ENCODE results near the gene MAP3K13. TPM values are rescaled to one million over a fixed set of nuclear protein-coding genes. Genes with fewer than 3 reads are reported as not detected.

MAP3K13 gene
- total and polyA plus RNA-seq, 10 of the 15 experiments (the other 5 are each of a cell fraction or from before 2014, with no cell fraction given), result 10.5 to 70.8 (median 26.8) TPM

- no peaks in the 10 kb centered on the region for H3K9me3 ChIP-seq (replicated peaks; ENCODE audit: control insufficient read depth, insufficient read depth, low read length)
- in situ Hi-C loops (cut with MboI), result no loop called here
- H3K4me3 ChIP-seq, result no peak overlapping the region
- BruUV-seq (replicated peaks), result no TSS peak
- WGBS (ENCODE audit: insufficient coverage, insufficient replicate concordance, low lambda C conversion rate, missing lambda C conversion rate), result 83% methylated on average over 3 of the region's 3 CpGs
- H3K4me2 ChIP-seq (ENCODE audit: control insufficient read depth, insufficient read depth), result no peak overlapping the region
- no peak for ATAC-seq
- RAD21 ChIA-PET (ENCODE audit: unreplicated experiment), result interaction anchor here (0.7 to 1.8 kb wide), 2 partner anchors 9 to 90 kb away, joined by 3 to 4 read pairs; no protein-coding TSS in a partner anchor
- no peak for FAIRE-seq
- no peak overlapping the region for H3K9ac ChIP-seq (ENCODE audit: control insufficient read depth, insufficient read depth, low read length)
- SMC1A ChIA-PET (ENCODE audit: uncharacterized antibody, unreplicated experiment), result interaction anchor here (0.7 to 1.4 kb wide), 4 partner anchors 9 to 106 kb away, joined by 3 to 4 read pairs (median 3); no protein-coding TSS in a partner anchor
- no peaks in the 10 kb centered on the region for H4K20me1 ChIP-seq (ENCODE audit: control insufficient read depth, insufficient read depth)
- POLR2A ChIA-PET, result interaction anchor here (1.4 kb wide), 1 partner anchor 16 kb away, joined by 3 read pairs; no protein-coding TSS in a partner anchor
- CTCF ChIA-PET, result interaction anchor here (1.2 to 1.7 kb wide), 3 partner anchors 9 to 117 kb away, joined by 3 read pairs; no protein-coding TSS in a partner anchor
- DNase-seq (ENCODE audit: low read depth, low spot score), result no peak
- intact Hi-C loops (cut with micrococcal nuclease; ENCODE audit: unreplicated experiment), result no loop called here
- peaks cover 4 to 9% of the 10 kb centered on the region in 2 experiments; a peak in 3 of 4 replicates for H3K36me3 ChIP-seq (ENCODE audit: control insufficient read depth in 2 of 2, insufficient read depth in 2 of 2, low read length in 1 of 2)
- H3K27me3 ChIP-seq (replicated peaks in 1 of 2; ENCODE audit: control insufficient read depth in 2 of 2, insufficient read depth in 2 of 2, low read length in 1 of 2), result no peaks in the 10 kb centered on the region
- no peaks in the 10 kb centered on the region for H3K79me2 ChIP-seq (ENCODE audit: control insufficient read depth, insufficient read depth, low read length)
- no peak for TF ChIP-seq ZZZ3 (IDR thresholded peaks at IDR 0.05; ENCODE audit: control insufficient read depth, insufficient read length, low read depth)
- H3K4me1 ChIP-seq (ENCODE audit: control insufficient read depth, insufficient read depth, low read length), result no peaks in the 10 kb centered on the region
- H2AFZ ChIP-seq (ENCODE audit: control insufficient read depth, low read depth, low read length), result no peak overlapping the region
- no peak overlapping the region for H3K27ac ChIP-seq (ENCODE audit: control insufficient read depth, insufficient read depth)
Observed at GRCh38 chr3:185469542-185469941, 106.6 kb downstream of the MAP3K13 start.

- 100% methylated on average over 3 of the region's 3 CpGs for WGBS (ENCODE audit: insufficient coverage, insufficient replicate concordance, low lambda C conversion rate, missing lambda C conversion rate)
- Histone ChIP-seq H3K9me3 (replicated peaks; ENCODE audit: control insufficient read depth, insufficient read depth, low read length) (no peaks in the 10 kb centered on the region), H4K20me1 (ENCODE audit: control insufficient read depth, insufficient read depth) (no peaks in the 10 kb centered on the region), H2AFZ (ENCODE audit: control insufficient read depth, low read depth, low read length) (no peak overlapping the region), H3K36me3 (ENCODE audit: control insufficient read depth in 2 of 2, insufficient read depth in 2 of 2, low read length in 1 of 2) (peaks cover 4 to 10% of the 10 kb centered on the region in 2 experiments; a peak in 3 of 4 replicates), H3K4me1 (ENCODE audit: control insufficient read depth, insufficient read depth, low read length) (no peaks in the 10 kb centered on the region), H3K4me3 (no peak overlapping the region), H3K79me2 (ENCODE audit: control insufficient read depth, insufficient read depth, low read length) (no peaks in the 10 kb centered on the region), H3K4me2 (ENCODE audit: control insufficient read depth, insufficient read depth) (no peak overlapping the region), H3K27ac (ENCODE audit: control insufficient read depth, insufficient read depth) (no peak overlapping the region), H3K9ac (ENCODE audit: control insufficient read depth, insufficient read depth, low read length) (no peak overlapping the region), H3K27me3 (replicated peaks in 1 of 2; ENCODE audit: control insufficient read depth in 2 of 2, insufficient read depth in 2 of 2, low read length in 1 of 2) (no peaks in the 10 kb centered on the region)
- in situ Hi-C loops (cut with MboI), result no loop called here
- ChIA-PET CTCF (interaction anchor here (1.5 kb wide), 1 partner anchor 10 kb away, joined by 3 read pairs; no protein-coding TSS in a partner anchor), RAD21 (ENCODE audit: unreplicated experiment) (interaction anchor here (0.7 kb wide), 1 partner anchor 89 kb away, joined by 3 read pairs; no protein-coding TSS in a partner anchor), POLR2A (no interaction called here), SMC1A (ENCODE audit: uncharacterized antibody, unreplicated experiment) (interaction anchor here (1.3 to 1.4 kb wide), 2 partner anchors 9 to 105 kb away, joined by 3 to 4 read pairs; no protein-coding TSS in a partner anchor)
- BruUV-seq (replicated peaks), result no TSS peak
- DNase-seq (ENCODE audit: low read depth, low spot score) (no peak), ATAC-seq (no peak), FAIRE-seq (no peak)
- intact Hi-C loops (cut with micrococcal nuclease; ENCODE audit: unreplicated experiment), result no loop called here
- TF ChIP-seq REST (IDR thresholded peaks at IDR 0.05; ENCODE audit: low read depth, low read length), result no peak
- TF ChIP-seq EGR1 (IDR thresholded peaks at IDR 0.05; ENCODE audit: borderline replicate concordance in 1 of 2, low read depth in 2 of 2, low read length in 2 of 2), result no peak
- TF ChIP-seq HDGF (IDR thresholded peaks at IDR 0.05), result no peak
- no peak for TF ChIP-seq PML (IDR thresholded peaks at IDR 0.05; ENCODE audit: low read length)
- no peak for TF ChIP-seq BCL3 (IDR thresholded peaks at IDR 0.05; ENCODE audit: borderline replicate concordance, insufficient read depth, low read depth, low read length, poor library complexity, severe bottlenecking)
- no peak for TF ChIP-seq NKRF (conservative IDR thresholded peaks at IDR 0.05)
- no peak for TF ChIP-seq IRF4 (IDR thresholded peaks at IDR 0.05; ENCODE audit: low read depth, low read length)
- TF ChIP-seq EED (IDR thresholded peaks at IDR 0.05; ENCODE audit: low read depth), result no peak
- no peak for TF ChIP-seq BCL11A (IDR thresholded peaks at IDR 0.05; ENCODE audit: low read depth, low read length)
Observed at GRCh38 chr3:185470323-185470722, 107.4 kb downstream of the MAP3K13 start.

All from GM12878 (cell line).